Measurements from ENCODE around the gene NPRL2.

NPRL2 gene

DNA sequence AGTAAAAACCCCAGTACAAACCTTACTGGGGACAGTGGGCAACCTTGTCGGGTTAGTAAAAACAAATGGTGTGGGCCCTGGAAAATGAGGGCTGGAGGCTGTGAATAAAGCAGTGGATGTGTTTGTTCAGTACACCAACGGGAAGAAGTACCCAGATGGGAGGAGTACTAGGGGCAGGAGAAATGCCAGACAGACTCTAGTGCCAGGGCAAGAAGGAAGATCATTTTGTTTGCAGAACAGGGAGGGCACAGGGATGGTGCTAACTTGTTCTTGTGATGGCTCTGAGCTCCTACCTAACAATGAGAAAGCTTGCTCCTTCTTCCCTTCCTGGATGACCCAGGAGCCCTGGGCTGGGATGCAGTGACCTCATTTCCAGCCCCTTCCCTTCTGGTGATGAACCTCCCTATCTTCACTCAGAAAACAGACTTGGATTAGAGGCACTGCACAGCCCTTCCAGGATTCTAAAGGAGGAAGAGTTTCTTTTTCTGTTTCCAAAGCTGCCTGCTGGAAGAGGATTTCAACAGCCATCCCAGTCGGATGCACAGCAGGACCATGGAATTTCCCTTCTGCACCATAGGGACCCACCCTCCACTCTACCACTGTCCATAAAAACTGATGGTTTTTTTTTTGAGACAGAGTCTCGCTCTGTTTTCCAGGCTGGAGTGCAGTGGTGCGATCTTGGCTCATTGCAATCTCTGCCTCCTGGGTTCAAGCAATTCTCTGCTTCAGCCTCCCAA is 16.1 kb downstream of the NPRL2 start:
- TF ChIP-seq TAF1 (IDR thresholded peaks at IDR 0.05; ENCODE audit: low read depth): no peak
- TF ChIP-seq TEAD4 (IDR thresholded peaks at IDR 0.05): no peak
- no peak for TF ChIP-seq REST (IDR thresholded peaks at IDR 0.05; ENCODE audit: low read depth)
- no peak for TF ChIP-seq ZBTB7A (IDR thresholded peaks at IDR 0.05; ENCODE audit: low read depth)
- TF ChIP-seq CEBPB (IDR thresholded peaks at IDR 0.05): no peak
- TF ChIP-seq, protein P1, sequence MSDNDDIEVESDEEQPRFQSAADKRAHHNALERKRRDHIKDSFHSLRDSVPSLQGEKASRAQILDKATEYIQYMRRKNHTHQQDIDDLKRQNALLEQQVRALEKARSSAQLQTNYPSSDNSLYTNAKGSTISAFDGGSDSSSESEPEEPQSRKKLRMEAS (IDR thresholded peaks at IDR 0.05): no peak
- no peak for TF ChIP-seq FOXM1 (IDR thresholded peaks at IDR 0.05; ENCODE audit: borderline replicate concordance, low read depth)
- TF ChIP-seq TCF12 (IDR thresholded peaks at IDR 0.05; ENCODE audit: low read depth): no peak
- no peak for TF ChIP-seq YY1 (IDR thresholded peaks at IDR 0.05; ENCODE audit: low read depth)
- TF ChIP-seq EP300 (IDR thresholded peaks at IDR 0.05; ENCODE audit: borderline replicate concordance): no peak
- no peak for TF ChIP-seq USF1 (IDR thresholded peaks at IDR 0.05)
- no peak for TF ChIP-seq RAD21 (IDR thresholded peaks at IDR 0.05; ENCODE audit: low read depth)
- TF ChIP-seq NFIC (IDR thresholded peaks at IDR 0.05): no peak

GRCh38 chr3:50333744-50334328 is 16.7 kb downstream of the NPRL2 start:
- TF ChIP-seq NFIC (IDR thresholded peaks at IDR 0.05): no peak
- TF ChIP-seq CREB1 (IDR thresholded peaks at IDR 0.05; ENCODE audit: low read depth): no peak
- TF ChIP-seq TCF12 (IDR thresholded peaks at IDR 0.05; ENCODE audit: low read depth): no peak
- no peak for TF ChIP-seq EGR1 (IDR thresholded peaks at IDR 0.05)
- TF ChIP-seq YY1 (IDR thresholded peaks at IDR 0.05; ENCODE audit: low read depth): no peak
- no peak for TF ChIP-seq TEAD4 (IDR thresholded peaks at IDR 0.05)
- TF ChIP-seq ZBTB7A (IDR thresholded peaks at IDR 0.05; ENCODE audit: low read depth): no peak
- no peak for TF ChIP-seq USF1 (IDR thresholded peaks at IDR 0.05)
- TF ChIP-seq CEBPB (IDR thresholded peaks at IDR 0.05): no peak
- no peak for TF ChIP-seq RAD21 (IDR thresholded peaks at IDR 0.05; ENCODE audit: low read depth)
- TF ChIP-seq TAF1 (IDR thresholded peaks at IDR 0.05; ENCODE audit: low read depth): no peak
- TF ChIP-seq, protein P1 (IDR thresholded peaks at IDR 0.05): no peak

DNA sequence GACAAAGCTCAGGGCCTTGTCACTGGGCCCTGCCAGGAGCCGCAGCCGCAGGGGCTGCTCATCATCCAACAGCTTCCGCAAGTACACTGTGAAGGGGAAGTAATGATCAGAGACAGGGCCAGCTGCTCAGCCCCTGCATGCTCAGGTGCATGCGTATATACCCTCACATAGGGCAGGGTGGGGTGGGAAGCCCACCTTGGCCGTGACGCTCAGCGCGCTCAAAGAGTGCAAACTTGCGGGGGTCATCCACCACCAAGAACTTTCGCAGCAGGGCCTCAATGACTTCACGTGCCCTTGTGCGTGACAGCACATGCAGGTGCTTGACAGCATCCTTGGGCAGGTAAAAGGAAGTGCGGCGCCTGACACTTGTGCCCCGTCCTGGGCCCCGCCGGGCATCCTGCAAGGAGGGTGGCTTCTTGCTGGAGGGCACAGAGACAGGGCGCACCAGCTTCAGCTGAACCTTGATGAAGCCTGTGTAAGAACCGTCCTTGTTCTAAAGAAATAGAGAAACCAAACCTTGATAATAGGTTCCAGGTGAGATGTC is 19.1 kb downstream of the NPRL2 start:
- TF ChIP-seq CEBPB (IDR thresholded peaks at IDR 0.05) (no peak), FOXM1 (IDR thresholded peaks at IDR 0.05; ENCODE audit: borderline replicate concordance, low read depth) (no peak), NFIC (IDR thresholded peaks at IDR 0.05) (no peak), USF1 (IDR thresholded peaks at IDR 0.05) (no peak), EGR1 (IDR thresholded peaks at IDR 0.05) (no peak)

GRCh38 chr3:50330330-50330729 is 20.2 kb downstream of the NPRL2 start:
- TF ChIP-seq RAD21 (IDR thresholded peaks at IDR 0.05; ENCODE audit: low read depth): no peak
- no peak for TF ChIP-seq CREB1 (IDR thresholded peaks at IDR 0.05; ENCODE audit: low read depth)
- TF ChIP-seq, protein P1 (IDR thresholded peaks at IDR 0.05): no peak
- no peak for TF ChIP-seq FOXM1 (IDR thresholded peaks at IDR 0.05; ENCODE audit: borderline replicate concordance, low read depth)
- no peak for TF ChIP-seq YY1 (IDR thresholded peaks at IDR 0.05; ENCODE audit: low read depth)
- TF ChIP-seq CEBPB (IDR thresholded peaks at IDR 0.05): no peak
- no peak for TF ChIP-seq ZBTB7A (IDR thresholded peaks at IDR 0.05; ENCODE audit: low read depth)
- no peak for TF ChIP-seq EP300 (IDR thresholded peaks at IDR 0.05; ENCODE audit: borderline replicate concordance)
- TF ChIP-seq NFIC (IDR thresholded peaks at IDR 0.05): no peak
- no peak for TF ChIP-seq TAF1 (IDR thresholded peaks at IDR 0.05; ENCODE audit: low read depth)
- no peak for TF ChIP-seq REST (IDR thresholded peaks at IDR 0.05; ENCODE audit: low read depth)
- TF ChIP-seq EGR1 (IDR thresholded peaks at IDR 0.05): no peak
- TF ChIP-seq TEAD4 (IDR thresholded peaks at IDR 0.05): no peak

Measured in Ishikawa (cell line).